Muscle of leg (tissue), 11 donors: ENCODE results near the gene PATL1. TPM values are rescaled to one million over a fixed set of nuclear protein-coding genes. Genes with fewer than 3 reads are reported as not detected.

ENCODE experiments used
- DNase-seq: peaks from one replicate; pipeline ENCODE4 v3.0.0; 2013
- H3K27ac ChIP-seq: one replicate; pipeline ENCODE4 v1.5.1; 2013; ENCODE audit warnings: mild to moderate bottlenecking, low read length, control low read depth
- H3K27me3 ChIP-seq: one replicate; pipeline ENCODE4 v1.6.1; 2013; ENCODE audit warnings: low read length; ENCODE audit not compliant: control insufficient read depth, insufficient read depth
- H3K36me3 ChIP-seq: one replicate; pipeline ENCODE4 v1.6.1; 2013; ENCODE audit warnings: low read length; ENCODE audit not compliant: control insufficient read depth, insufficient read depth
- H3K4me1 ChIP-seq: one replicate; pipeline ENCODE4 v1.6.1; 2013; ENCODE audit warnings: low read length; ENCODE audit not compliant: control insufficient read depth, insufficient read depth
- H3K4me3 ChIP-seq: one replicate; pipeline ENCODE4 v1.5.1; 2013; ENCODE audit warnings: low read length, control low read depth
- H3K9me3 ChIP-seq: replicated peaks from 2 replicates; pipeline ENCODE4 v1.6.1; 2013; ENCODE audit warnings: low read depth, low read length; ENCODE audit not compliant: control insufficient read depth
- WGBS: methylation state at CpG from one replicate; pipeline ENCODE4 v1.1.5; 2013; ENCODE audit warnings: missing lambda C conversion rate; ENCODE audit not compliant: insufficient coverage; 5-methylcytosine and 5-hydroxymethylcytosine counted together
- polyA plus RNA-seq, 8 donors: library from polyadenylated mRNA; unstranded; fragments of 120-200 nt; gene quantifications; one replicate each; pipeline versions ENCODE4 v1.2.1 to v1.2.3, GENCODE V29; 2013; ENCODE audit warnings: inconsistent platforms in 1 of 8, low replicate concordance in 1 of 8; ENCODE audit not compliant: insufficient read length in 8 of 8, insufficient read depth in 1 of 8
- total RNA-seq: library from RNA; stranded (reverse); fragments of 120-200 nt; gene quantifications from one replicate; pipeline ENCODE4 v1.2.4, GENCODE V29; 2013

Gene PATL1
- total and polyA plus RNA-seq, 9 donors: 8.2 to 28.7 (median 25.7) TPM

DNA sequence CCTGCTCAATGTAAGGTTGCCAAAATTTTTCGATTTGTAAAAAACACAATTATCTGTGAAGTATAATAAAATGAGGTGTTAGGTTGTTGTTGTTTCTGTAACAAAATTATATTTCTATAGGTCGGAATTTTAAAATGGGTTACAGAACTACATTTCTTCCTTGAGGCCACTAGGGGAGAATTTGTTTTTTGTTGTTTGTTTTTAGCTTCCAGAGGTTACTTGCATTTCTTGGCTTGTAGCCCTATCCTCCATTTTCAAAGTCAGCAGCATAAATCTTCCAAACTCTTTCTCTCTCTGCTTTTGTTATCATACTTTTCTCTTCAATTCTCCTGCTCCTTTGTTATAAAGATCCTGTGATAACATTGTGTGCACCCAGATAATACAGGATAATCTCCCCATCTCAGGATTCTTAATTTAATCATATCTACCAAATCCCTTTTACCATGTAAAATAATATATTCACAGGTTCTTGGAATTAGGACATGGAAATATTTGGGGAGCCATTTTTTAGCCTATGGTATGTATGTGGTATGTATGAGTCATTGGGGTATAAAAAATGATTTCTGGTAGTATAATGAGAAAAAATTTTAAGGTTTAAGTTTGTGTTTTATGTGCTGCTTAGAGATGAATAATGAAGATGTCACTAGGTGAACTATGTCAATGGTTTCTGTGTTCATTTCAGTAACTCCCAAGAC lies 9.4 kb upstream of the PATL1 start:
- no peak overlapping the region for H3K4me3 ChIP-seq
- no peaks in the 10 kb centered on the region for H3K36me3 ChIP-seq
- H3K9me3 ChIP-seq: no peaks in the 10 kb centered on the region
- H3K27me3 ChIP-seq: no peaks in the 10 kb centered on the region
- DNase-seq: no peak
- no peaks in the 10 kb centered on the region for H3K4me1 ChIP-seq
- WGBS: no CpG with 5 or more reads among the region's 2 CpGs
- no peak overlapping the region for H3K27ac ChIP-seq

DNA sequence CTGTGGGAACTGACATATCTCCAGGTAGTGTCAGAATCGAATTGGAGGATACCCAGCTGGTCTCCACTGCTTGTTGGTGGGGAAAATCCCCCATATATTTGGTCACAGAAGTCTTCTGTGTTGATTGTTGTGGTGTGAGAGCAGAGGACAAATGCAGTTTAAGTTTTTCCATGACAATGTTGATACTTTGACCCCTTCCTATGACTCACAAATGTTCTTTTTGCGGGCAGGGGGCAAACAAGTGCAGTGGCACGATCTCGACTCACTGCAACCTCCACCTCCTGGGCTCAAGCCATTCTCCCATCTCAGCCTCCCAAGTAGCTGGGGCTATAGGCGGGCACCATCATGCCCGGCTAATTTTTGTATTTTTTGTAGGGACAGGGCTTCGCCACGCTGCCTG lies 7.4 kb upstream of the PATL1 start:
- no peaks in the 10 kb centered on the region for H3K36me3 ChIP-seq
- H3K4me3 ChIP-seq: no peak overlapping the region
- 90% methylated on average over 3 of the region's 8 CpGs for WGBS
- H3K9me3 ChIP-seq: no peaks in the 10 kb centered on the region
- no peaks in the 10 kb centered on the region for H3K27me3 ChIP-seq
- no peak for DNase-seq
- no peaks in the 10 kb centered on the region for H3K4me1 ChIP-seq
- H3K27ac ChIP-seq: no peak overlapping the region

DNA sequence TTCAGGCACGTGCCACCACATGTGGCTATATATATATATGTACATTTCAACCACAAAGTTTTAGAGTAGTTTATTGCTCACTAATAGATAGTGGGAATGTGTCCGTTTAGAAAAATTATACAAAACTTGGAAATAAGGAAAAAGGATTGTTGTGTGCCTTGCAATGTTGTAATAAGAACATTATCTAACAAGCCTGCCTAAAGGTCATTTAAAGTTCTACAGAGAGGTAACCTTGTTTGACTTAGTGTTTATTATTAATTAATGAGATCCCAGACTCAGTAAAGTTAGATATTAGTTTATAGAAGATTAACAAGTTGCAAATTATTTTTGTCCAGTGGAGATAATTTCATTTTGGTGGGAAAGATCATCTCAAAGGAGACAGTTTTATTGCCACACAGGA lies 5.5 kb upstream of the PATL1 start:
- H3K4me3 ChIP-seq: no peak overlapping the region
- no peak for DNase-seq
- peaks cover 8% of the 10 kb centered on the region for H3K4me1 ChIP-seq
- H3K27ac ChIP-seq: no peak overlapping the region
- no CpG with 5 or more reads among the region's 2 CpGs for WGBS
- no peaks in the 10 kb centered on the region for H3K36me3 ChIP-seq
- H3K27me3 ChIP-seq: no peaks in the 10 kb centered on the region
- no peaks in the 10 kb centered on the region for H3K9me3 ChIP-seq

DNA sequence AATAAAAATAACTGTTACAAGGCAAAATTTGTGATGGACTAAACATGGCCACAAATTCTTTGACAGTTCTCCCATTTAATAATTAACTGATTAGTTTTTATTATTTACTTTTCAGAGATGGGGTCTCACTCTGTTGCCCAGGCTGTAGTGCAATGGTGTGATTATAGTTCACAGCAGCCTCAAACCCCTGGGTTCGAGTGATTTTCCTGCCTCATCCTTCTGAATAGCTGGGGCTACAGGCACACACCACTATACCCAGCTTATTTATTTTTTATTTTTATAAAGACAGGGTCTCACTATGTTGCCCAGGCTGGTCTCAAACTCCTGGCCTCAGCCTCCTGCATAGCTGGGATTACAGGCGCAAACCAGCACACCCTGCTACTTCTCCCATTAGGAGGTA lies 4.5 kb upstream of the PATL1 start:
- Histone ChIP-seq H3K27me3 (no peaks in the 10 kb centered on the region), H3K27ac (no peak overlapping the region), H3K9me3 (no peaks in the 10 kb centered on the region), H3K4me3 (no peak overlapping the region), H3K4me1 (peaks cover 8% of the 10 kb centered on the region), H3K36me3 (no peaks in the 10 kb centered on the region)
- WGBS: no CpG with 5 or more reads among the region's 2 CpGs
- DNase-seq: no peak

DNA sequence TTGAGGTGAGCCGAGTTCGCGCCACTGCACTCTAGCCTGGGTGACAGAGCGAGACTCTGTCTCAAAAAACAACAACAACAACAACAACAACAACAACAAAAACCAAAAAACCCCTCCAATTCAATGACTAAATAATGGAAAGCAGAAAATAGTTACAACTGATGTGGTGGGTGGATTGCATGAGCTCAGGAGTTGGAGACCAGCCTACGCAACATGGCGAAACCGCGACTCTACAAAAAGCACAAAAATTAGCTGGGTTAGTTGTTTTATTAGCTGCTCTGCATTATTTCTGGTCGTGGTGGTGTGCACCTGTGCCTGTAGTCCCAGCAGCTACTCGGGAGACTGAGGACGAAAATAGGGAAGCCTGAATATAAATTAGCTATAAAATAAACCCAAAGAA lies 2.6 kb upstream of the PATL1 start:
- WGBS: 84% methylated on average over 4 of the region's 11 CpGs
- H3K4me3 ChIP-seq: no peak overlapping the region
- H3K27me3 ChIP-seq: no peaks in the 10 kb centered on the region
- no peaks in the 10 kb centered on the region for H3K9me3 ChIP-seq
- H3K36me3 ChIP-seq: peaks cover 1% of the 10 kb centered on the region
- H3K4me1 ChIP-seq: peaks cover 10% of the 10 kb centered on the region
- no peak overlapping the region for H3K27ac ChIP-seq
- DNase-seq: no peak

DNA sequence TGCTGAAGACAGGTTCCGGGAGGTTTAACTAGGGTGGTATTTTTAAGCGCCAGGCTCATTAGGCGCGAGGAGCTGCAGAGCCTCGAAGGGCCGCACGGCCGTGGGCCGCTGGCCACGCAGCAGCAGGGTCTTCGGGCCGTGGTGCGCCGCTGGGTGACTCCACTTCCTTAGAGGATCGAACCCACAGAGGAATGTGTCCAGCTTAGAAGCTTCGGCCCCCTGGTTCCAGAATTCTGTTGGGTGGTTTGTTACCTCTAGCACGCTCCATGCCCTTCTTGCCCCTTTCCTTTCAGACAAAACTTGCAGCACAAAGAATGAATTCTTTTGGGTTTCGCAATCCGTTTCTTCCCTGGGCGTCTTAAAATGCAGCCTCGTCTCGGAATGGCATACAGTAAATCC lies 773 bp upstream of the PATL1 start:
- no peak for DNase-seq
- H3K27ac ChIP-seq: peak overlapping the region; percentile 100
- H3K36me3 ChIP-seq: peaks cover 15% of the 10 kb centered on the region
- H3K4me3 ChIP-seq: peak overlapping the region; percentile 87
- 4% methylated on average over 19 of the region's 22 CpGs for WGBS
- no peaks in the 10 kb centered on the region for H3K9me3 ChIP-seq
- H3K4me1 ChIP-seq: peaks cover 10% of the 10 kb centered on the region
- no peaks in the 10 kb centered on the region for H3K27me3 ChIP-seq

DNA sequence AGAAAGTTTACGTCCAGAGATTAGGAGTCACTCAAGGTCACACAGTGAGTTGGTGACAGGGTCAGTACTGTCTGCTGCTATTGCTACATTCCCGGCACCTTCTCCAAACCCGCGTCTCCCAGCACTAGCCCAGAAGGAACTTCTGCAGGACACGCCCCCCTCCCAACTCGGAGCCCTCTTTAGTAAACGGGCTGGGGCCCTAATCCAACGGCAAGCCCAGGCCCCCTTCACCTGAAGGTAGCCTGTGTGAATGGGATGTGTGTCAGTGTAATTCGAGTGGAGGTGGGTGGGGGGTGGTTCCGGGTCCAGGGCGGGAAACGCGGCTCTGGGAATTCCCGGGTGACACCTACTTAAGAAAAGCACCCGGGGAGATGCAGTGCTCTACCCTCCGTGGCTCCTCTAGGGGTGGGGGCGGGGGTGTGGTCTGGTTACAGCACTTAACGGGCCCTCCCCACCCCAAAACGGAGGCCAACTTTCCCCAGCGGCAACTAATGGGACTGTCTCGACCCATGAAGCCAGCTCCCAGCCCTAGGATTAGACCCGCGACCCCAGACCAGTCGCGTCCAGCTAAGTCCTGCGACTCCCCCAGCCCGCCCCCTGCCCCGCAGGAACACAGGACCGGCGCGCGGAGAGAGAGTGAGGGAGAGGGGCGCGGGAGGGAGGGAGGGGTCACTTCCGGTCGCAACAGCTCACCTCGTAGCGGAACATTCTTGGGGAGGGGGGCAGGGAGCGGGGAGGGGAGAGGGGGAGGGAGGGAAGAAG lies 468 bp downstream of the PATL1 start:
- H3K27ac ChIP-seq: peak overlapping the region; percentile 85
- H3K9me3 ChIP-seq: no peaks in the 10 kb centered on the region

DNA sequence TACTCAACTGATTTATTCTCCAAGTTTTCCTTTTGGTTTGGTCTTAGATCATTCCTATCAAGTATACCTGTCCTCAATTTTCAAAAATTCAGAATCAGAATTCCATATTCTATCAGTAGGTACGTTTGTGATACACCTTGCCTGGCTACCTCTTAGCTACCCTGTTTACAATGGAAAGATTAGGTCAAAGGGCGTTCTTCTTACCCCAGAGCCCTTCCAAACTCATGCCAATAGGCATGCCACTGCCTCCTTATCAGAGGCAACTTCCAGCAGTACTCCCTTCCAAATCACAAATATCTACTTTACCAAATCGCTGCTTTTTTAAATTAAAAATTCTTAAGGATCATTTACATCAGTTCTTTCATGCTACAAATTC lies 1.0 kb downstream of the PATL1 start:
- H3K4me1 ChIP-seq: peaks cover 10% of the 10 kb centered on the region
- H3K27ac ChIP-seq: peak overlapping the region; percentile 85
- no peaks in the 10 kb centered on the region for H3K9me3 ChIP-seq
- peaks cover 18% of the 10 kb centered on the region for H3K36me3 ChIP-seq
- peak overlapping the region; percentile 89 for H3K4me3 ChIP-seq
- no peaks in the 10 kb centered on the region for H3K27me3 ChIP-seq
- WGBS: 61% methylated on average over 2 of the region's 3 CpGs
- peak; percentile 5 for DNase-seq

More for the DNA sequence above, 468 bp downstream of the PATL1 start:
- WGBS: 0% methylated on average over 14 of the region's 39 CpGs
- H3K4me3 ChIP-seq: peak overlapping the region; percentile 89
- DNase-seq: peak; percentile 59
- H3K36me3 ChIP-seq: peaks cover 18% of the 10 kb centered on the region
- no peaks in the 10 kb centered on the region for H3K27me3 ChIP-seq
- H3K4me1 ChIP-seq: peaks cover 10% of the 10 kb centered on the region

DNA sequence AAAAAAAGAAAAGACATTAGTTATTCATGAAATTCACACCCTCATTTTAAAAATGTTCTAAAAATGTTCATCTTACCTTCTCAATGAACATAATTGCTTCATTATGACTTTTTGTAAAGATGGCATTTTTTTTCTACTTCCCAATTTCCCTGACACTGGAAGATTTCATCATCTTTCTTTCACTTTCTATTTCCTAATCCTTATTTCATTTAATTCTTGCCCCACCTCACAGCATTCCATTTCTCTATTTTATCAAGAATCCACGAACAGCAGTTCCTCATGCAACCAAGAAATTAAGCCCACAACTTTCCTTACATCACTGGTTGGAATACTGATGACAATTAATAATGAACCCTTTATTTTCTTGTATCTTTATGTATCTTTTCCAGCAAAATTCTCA lies 1.9 kb downstream of the PATL1 start:
- Histone ChIP-seq H3K4me1 (peaks cover 10% of the 10 kb centered on the region), H3K27ac (no peak overlapping the region), H3K27me3 (no peaks in the 10 kb centered on the region), H3K36me3 (peaks cover 18% of the 10 kb centered on the region), H3K4me3 (no peak overlapping the region), H3K9me3 (no peaks in the 10 kb centered on the region)
- DNase-seq: peak; percentile 11
- WGBS: no CpG with 5 or more reads among the region's 1 CpG

DNA sequence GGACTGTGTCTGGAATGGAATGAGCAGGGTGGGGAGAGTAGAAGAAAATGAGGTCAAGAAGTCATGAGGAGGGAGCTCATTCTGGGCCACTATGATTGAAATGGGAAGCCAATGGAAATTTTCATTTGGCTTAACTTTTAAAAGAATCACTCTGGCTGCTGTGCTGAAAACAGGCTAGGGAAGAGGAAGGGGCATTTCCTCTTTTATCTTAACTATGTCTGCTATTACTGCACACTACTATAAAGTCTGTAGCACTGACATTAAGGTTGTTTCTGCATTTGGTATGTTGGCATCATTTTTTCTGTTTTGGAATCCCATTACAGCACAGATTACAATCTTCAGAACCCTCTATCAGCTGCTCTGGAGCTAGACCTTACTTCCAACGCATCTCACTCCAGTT lies 8.2 kb downstream of the PATL1 start:
- 100% methylated on average over 1 of the region's 1 CpG for WGBS
- peak; percentile 19 for DNase-seq
- Histone ChIP-seq H3K4me1 (no peaks in the 10 kb centered on the region), H3K36me3 (peaks cover 35% of the 10 kb centered on the region), H3K27ac (no peak overlapping the region), H3K4me3 (no peak overlapping the region), H3K9me3 (no peaks in the 10 kb centered on the region), H3K27me3 (no peaks in the 10 kb centered on the region)
